Adipose tissue (tissue), 3 donors: ENCODE measurements around the gene CYP46A1. TPM values are rescaled to one million over a fixed set of nuclear protein-coding genes. Genes with fewer than 3 reads are reported as not detected.
"Not testable (repeated sequence)": the region's sequence is repeated elsewhere in the genome, so short reads cannot be mapped to it uniquely, and the experiment has no call there.

ENCODE experiments used
- H3K27ac ChIP-seq: one replicate; pipeline ENCODE4 v1.5.1; 2013; ENCODE audit warnings: low read depth, low read length
- WGBS, 3 donors: extraction: QIAGEN DNeasy Blood & Tissue Kit; methylation state at CpG; one replicate each; pipeline ENCODE4 v1.1.7; 2013; 5-methylcytosine and 5-hydroxymethylcytosine counted together
- polyA plus RNA-seq, 3 donors: library from polyadenylated mRNA; stranded (reverse); fragments of 200-250 nt; gene quantifications; one replicate each; pipeline ENCODE4 v1.2.3, GENCODE V29; 2013
- donor health status: healthy with polysubstance abuse.
- donor health status: Bipolar disorder and iron deficiency.
- donor health status: healthy.

CYP46A1 gene
- polyA plus RNA-seq, 3 donors = 0.84 to 1.6 (median 0.91) TPM

GRCh38 chr14:99654235-99654985, 29.7 kb upstream of the CYP46A1 start:
- WGBS, 3 donors = 25 to 43% (median 41%) methylated on average over 7 of the region's 7 CpGs

DNA sequence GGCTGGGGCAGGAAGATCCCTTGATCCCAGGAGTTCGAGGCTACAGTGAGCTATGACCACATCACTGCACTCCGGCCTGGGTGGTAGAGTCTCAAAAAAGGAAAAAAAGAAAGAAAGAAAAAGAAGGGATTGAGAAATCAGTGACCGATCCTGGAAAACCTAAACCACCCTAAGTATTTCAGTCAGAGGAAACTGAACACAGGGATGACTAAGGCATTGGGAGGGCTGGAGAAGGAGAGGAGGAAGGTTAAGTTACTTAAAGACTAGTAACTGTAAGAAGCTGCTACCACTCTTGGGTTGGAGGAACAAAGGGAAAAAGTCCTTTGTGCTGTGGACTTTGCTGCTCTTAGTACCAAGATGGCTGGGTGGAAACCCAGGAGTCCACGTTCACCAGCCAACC, 28.6 kb upstream of the CYP46A1 start:
- WGBS, 3 donors = 89 to 92% (median 90%) methylated on average over 4 of the region's 4 CpGs
- H3K27ac ChIP-seq = no peak overlapping the region

More at GRCh38 chr14:99654235-99654985, 29.7 kb upstream of the CYP46A1 start:
- no peak overlapping the region for H3K27ac ChIP-seq

GRCh38 chr14:99656171-99656570, 27.9 kb upstream of the CYP46A1 start:
- no peak overlapping the region for H3K27ac ChIP-seq
- WGBS, 3 donors = 86 to 93% (median 87%) methylated on average over 5 of the region's 5 CpGs

DNA sequence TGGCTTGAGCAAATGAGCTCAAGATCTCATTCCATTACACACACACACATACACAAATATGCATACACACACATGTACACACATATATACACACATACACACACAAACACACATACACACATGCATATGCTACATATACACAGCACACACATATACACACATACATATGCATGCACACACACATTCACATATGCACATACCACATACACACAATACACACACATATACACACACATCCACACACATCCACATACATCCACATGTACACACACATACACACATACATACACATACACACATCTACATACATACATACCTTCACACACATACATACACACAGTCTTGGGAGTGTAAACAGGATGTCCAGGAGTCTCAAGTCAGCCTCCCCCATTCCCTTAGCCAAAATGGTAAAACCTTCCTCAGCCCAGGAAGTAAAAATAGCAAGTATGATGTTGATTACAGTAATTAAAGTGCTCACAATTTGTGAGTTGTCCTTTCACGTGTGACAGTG, 26.4 kb upstream of the CYP46A1 start:
- WGBS, 3 donors = 41 to 56% (median 48%) methylated on average over 1 of the region's 1 CpG
- no peak overlapping the region for H3K27ac ChIP-seq

DNA sequence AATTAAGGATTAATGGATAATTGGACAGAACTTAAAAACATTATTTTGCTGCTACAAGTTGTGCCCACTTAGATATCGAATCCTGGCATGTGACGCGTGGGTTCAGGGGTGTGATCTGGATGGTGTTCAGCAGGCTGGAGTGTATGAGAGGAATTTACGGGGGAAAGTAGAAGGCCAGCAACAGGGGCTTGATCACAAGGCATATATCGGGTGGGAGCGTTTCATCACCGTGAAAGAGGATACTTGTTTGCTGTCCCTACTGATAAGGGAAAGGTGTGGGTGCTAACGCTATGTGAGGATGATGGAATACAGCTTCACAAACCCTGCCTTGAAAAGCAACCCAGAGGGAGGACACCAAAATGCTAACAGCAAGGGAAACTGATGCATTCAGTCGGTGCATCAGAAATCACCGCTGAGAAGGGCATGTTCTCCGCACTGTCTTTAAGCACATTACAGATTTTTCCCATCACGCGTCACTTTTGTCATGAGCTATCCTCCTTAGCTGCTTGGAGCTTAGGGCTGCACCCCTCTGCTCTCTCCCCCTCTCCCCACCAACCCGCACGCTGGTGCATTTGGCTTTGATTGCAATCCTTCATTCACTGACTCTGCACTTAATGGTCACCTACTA, 25.8 kb upstream of the CYP46A1 start:
- 59 to 78% (median 64%) methylated on average over 15 of the region's 15 CpGs for WGBS, 3 donors
- no peak overlapping the region for H3K27ac ChIP-seq

GRCh38 chr14:99659333-99659741, 24.8 kb upstream of the CYP46A1 start:
- WGBS, 3 donors = 12 to 44% (median 38%) methylated on average over 54 to 58 of the region's 58 CpGs
- no peak overlapping the region for H3K27ac ChIP-seq

- no peak overlapping the region for H3K27ac ChIP-seq
- WGBS, 3 donors = 28 to 32% (median 31%) methylated on average over 37 of the region's 37 CpGs
These were observed 24.0 kb upstream of the CYP46A1 start for GRCh38 chr14:99660006-99660566.

DNA sequence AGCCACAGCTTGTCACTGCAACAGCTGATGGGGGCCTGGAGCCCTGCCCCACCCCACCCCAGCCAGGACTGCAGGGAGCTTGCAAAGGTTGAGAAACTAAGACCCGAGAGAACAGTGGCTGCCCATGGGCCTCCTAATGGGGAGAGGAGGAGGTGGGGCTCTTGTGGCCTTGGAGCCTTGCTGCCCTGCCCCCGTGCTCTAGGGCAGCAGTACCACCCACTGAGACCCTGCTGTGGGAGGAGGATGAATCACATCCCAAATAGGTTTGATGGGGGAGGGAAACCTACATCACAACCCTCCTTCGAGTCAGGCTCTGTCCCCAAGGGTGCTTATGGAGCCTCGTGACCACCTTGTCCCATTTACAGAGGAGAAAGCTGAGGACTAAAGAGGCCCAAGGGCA, 23.3 kb upstream of the CYP46A1 start:
- H3K27ac ChIP-seq = no peak overlapping the region
- 65 to 80% (median 65%) methylated on average over 4 of the region's 4 CpGs for WGBS, 3 donors

- not testable (repeated sequence) for H3K27ac ChIP-seq
These were observed 22.9 kb upstream of the CYP46A1 start for GRCh38 chr14:99661206-99661605.

GRCh38 chr14:99662846-99663245, 21.3 kb upstream of the CYP46A1 start:
- 82 to 90% (median 90%) methylated on average over 9 to 10 of the region's 10 CpGs for WGBS, 3 donors

DNA sequence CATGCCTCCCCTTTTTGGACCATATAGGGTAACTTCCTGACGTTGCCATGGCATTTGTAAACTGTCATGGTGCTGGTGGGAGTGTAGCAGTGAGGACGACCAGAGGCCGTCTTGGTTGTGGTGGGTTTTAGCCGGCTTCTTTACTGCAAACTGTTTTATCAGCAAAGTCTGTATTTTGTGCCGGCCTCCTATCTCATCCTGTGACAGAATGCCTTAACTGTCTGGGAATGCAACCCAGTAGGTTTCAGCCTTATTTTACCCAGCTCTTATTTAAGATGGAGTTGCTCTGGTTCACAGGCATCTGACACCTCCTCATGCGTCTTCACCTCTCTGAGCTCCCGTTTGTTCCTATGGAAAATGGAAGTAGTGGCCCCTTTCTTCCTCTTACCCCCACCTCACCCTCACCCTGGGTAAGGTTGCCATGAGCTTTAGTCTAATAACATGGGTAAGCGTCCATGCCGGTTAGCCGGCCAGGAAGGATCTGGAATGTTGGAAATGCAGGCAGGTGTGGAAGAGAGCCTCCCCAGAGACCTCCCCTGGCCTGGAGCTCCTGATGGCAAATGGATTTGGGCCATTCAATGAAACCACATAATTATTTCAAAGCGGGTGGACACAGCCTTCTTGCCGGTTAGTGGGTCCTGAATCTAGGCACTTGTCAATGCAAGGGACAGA, 20.6 kb upstream of the CYP46A1 start:
- H3K27ac ChIP-seq = no peak overlapping the region
- 76 to 83% (median 80%) methylated on average over 12 of the region's 12 CpGs for WGBS, 3 donors

More at GRCh38 chr14:99662846-99663245, 21.3 kb upstream of the CYP46A1 start:
- no peak overlapping the region for H3K27ac ChIP-seq

DNA sequence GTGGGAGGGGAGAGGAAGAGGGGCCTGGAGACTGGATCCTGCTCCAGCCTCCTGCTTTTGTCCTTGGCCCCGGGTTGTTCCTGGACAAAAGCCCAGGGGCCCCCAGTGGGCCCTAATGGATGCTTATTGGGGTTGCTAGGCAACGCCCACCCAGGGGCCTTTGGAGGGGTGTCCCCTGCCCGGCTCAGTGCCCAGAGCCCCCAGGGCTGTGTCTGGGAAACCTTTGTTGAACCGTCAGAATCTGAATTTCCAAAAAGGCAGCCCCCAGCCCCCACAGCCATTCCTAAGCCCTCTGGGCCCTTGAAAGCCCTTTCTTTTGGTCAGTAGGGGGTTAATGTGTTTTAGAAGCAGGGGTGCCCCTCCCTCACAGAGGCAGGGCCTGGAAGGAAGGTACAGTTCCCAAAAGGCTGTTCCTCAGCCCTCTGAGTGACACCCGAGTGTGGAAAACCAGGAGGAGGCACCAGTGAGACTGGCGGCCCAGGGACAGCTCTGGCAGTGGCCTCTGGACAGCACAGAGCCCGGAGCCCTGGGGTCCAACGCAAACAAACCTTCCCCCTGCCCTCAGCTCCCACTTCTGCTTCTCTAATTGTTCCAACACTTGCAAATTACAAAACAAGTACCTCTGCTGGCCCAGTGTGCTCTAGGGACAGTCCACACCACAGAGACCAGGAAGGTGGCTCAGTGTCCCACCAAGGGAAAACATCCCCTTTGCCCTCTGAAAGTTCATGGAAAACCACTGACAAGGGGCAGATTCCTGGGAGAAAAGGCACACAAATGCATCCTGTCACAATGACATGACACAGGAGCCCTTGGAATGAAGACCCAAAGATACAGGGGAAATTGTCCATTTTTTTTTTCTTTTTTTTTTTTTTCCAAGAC, 19.8 kb upstream of the CYP46A1 start:
- WGBS, 3 donors = 44 to 64% (median 59%) methylated on average over 8 of the region's 8 CpGs
- no peak overlapping the region for H3K27ac ChIP-seq

DNA sequence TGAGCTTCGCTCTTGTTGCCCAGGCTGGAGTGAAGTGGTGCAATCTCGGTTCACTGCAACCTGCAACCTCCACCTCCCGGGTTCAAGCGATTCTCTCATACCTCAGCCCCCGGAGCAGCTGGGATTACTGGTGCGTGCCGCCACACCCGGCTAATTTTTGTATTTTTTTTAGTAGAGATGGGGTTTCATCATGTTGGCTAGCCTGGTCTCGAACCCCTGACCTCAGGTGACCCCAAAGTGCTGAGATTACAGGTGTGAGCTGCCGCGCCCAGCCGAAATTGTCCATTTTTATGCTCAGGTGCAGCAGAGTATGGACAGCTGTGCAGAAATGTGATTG, 19.2 kb upstream of the CYP46A1 start:
- H3K27ac ChIP-seq = no peak overlapping the region
- WGBS, 3 donors = 77 to 86% (median 84%) methylated on average over 12 of the region's 12 CpGs

GRCh38 chr14:99666533-99666932, 17.6 kb upstream of the CYP46A1 start:
- WGBS, 3 donors = 63 to 74% (median 74%) methylated on average over 6 of the region's 6 CpGs
- no peak overlapping the region for H3K27ac ChIP-seq

- 29 to 65% (median 52%) methylated on average over 2 of the region's 2 CpGs for WGBS, 3 donors
- no peak overlapping the region for H3K27ac ChIP-seq
These were observed 17.1 kb upstream of the CYP46A1 start for GRCh38 chr14:99667045-99667444.

DNA sequence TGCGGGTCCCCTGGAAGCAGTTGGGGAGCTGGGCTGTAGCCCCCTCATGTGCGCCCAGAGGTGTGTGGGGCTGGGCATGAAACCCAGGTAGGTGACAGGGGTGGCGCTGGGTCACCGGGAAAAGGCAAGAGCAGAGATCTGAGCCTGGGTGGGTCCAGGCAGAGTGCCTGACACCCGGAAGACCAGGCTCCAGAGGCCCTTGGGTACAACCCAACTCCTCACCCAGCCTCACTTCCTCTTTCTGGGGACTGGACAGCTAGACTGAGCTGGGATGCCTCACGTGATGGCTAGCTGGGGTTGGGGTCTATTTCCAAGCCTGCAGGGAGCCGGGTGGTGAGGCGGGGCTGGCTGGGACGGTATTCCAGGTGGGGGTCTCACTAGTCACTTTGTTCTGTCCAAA, 16.3 kb upstream of the CYP46A1 start:
- 81 to 87% (median 82%) methylated on average over 9 of the region's 9 CpGs for WGBS, 3 donors
- no peak overlapping the region for H3K27ac ChIP-seq

DNA sequence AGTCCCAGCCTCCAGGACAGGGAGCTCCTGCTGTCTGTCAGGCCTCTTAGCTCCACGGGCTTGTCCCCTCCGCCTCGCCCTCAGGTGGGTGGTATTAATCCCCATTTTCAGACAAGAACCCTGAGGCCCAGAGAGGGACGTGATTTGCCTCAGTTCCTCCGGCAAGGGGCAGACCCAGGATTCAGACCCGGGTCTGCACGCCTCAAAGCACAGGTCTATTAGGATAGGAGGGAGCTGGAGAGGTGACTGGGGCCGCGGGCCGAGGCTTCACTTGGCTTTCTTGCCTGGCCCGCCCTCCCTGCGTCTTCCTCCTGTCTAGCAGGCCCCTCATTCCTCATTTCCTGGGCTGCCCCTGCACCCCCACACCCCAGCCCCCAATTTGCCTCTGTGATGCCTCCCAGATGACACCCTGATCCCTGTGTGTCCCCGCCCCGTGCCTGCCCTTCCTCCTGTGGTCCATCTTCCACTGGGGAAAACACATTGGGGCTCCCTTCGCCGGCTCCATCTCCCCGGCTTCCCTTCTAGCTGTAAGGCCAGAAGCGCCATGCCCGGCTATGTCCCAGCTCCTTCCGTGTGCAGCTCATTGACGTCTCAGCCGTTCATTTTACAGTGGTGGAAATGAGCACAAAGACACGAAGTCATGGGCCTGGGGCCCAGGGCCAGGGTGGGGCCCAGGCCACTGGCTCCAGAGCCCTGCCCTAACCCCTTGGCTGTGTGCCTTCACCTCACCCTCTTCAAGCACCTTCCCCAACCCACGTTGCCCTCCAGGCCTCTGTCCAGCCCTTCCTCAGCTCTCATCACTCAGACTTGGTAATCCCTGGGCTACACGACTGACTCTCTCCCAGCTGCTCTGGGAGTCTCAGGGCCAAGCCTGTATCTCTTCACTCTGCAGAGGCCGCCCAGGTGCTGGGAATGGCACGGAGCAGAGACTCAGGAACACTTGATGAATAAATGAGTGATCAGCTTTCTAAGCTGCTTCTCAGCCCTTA, 15.5 kb upstream of the CYP46A1 start:
- H3K27ac ChIP-seq = no peak overlapping the region
- 84 to 88% (median 86%) methylated on average over 27 of the region's 27 CpGs for WGBS, 3 donors
